Caki2 (cell line): Measurements from ENCODE around the gene MOGAT3. TPM values are rescaled to one million over a fixed set of nuclear protein-coding genes. Genes with fewer than 3 reads are reported as not detected.

Source experiments
- DNase-seq: peaks from one replicate; pipeline ENCODE4 v3.0.0-alpha.2; 2015; ENCODE audit warnings: low read depth
- in situ Hi-C: cut with HindIII; loops from 2 replicates; pipeline ENCODE4 v1.10.0; 2016; ENCODE audit warnings: low sequenced_read_pairs, low pct_unique_long_range_greater_than_20kb, mixed read lengths
- total RNA-seq: library from RNA; depleted of rRNA; stranded (reverse); fragments of >200 nt; shearing (Covaris generic); gene quantifications from 2 replicates; pipeline ENCODE4 v1.2.3, GENCODE V29; 2014; ENCODE audit warnings: low replicate concordance; rRNA removed

Gene MOGAT3
- total RNA-seq: not detected in 2 replicates

DNA sequence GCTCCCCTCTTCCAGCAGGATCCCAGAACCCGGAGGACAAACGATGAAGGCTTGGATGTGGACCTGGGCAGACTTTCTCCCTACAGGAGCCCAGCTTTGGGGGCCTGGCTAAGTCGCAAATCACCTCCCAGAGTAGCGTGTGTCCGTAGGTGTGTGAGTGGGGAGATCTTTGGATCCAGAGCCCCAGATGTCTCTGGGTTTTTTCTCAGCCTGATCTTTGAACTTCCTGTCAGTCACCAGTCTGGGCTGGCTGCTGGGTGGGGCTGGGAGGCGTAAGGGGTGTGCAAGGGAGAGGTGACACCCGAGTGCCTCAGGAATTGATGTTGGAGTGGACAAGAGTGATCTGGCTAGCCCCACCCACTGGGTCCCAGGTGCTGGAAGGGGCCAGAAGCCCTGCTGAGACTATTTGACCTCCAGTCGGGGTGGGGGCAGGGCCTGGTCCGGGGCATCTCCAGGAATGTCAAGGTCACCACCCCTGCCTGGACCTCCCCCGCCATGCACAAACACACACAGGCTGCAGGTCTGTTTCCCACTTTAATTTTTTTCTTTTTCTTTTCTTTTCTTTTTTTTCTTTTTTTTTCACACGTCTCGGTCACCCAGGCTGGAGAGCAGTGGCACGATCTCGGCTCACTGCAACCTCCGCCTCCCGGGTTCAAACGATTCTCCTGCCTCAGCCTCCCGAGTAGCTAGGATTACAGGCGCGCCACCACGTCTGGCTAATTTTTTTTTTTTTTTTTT lies at the start of gene MOGAT3:
MOGAT3 (minus strand) TSS at position 175 of the 738 bp plus-strand sequence. CDS start 182 bp downstream, outside the sequence.
- no peak for DNase-seq

DNA sequence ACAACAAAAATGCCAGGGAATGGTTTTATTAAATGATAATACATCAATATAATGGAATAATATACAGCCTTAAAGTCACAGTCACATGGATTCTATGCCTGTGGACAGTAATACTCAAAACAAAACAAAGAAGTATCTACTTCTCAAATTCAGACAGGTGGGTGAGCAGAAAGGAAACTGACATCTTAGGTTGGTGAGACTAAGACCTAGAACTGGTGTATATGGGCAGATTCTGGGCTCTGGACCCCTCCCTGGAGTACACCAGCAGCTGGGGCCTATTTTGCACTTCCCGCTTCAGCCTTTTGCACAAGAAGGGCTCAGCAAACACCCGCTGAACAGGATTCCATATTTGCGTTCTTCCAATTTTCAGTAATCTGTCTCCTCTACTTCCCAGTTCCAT lies 49.5 kb upstream of the MOGAT3 start:
- in situ Hi-C loops: no loop called here
- no peak for DNase-seq

More for the DNA sequence above, at the start of gene MOGAT3:
- in situ Hi-C loops: no loop called here

- in situ Hi-C loops: no loop called here
Measured at GRCh38 chr7:101248276-101248675, 47.4 kb upstream of the MOGAT3 start.

GRCh38 chr7:101245147-101245668 lies 44.4 kb upstream of the MOGAT3 start:
- DNase-seq: no peak
- in situ Hi-C loops: no loop called here

More at GRCh38 chr7:101248276-101248675, 47.4 kb upstream of the MOGAT3 start:
- no peak for DNase-seq

- in situ Hi-C loops: no loop called here
- peak; percentile 92 for DNase-seq
Measured at GRCh38 chr7:101244375-101245146, 43.7 kb upstream of the MOGAT3 start, which contains the start of gene FIS1. Gene FIS1 (minus strand): TSS chr7:101245081. CDS start chr7:101245004, 77 bp downstream.

DNA sequence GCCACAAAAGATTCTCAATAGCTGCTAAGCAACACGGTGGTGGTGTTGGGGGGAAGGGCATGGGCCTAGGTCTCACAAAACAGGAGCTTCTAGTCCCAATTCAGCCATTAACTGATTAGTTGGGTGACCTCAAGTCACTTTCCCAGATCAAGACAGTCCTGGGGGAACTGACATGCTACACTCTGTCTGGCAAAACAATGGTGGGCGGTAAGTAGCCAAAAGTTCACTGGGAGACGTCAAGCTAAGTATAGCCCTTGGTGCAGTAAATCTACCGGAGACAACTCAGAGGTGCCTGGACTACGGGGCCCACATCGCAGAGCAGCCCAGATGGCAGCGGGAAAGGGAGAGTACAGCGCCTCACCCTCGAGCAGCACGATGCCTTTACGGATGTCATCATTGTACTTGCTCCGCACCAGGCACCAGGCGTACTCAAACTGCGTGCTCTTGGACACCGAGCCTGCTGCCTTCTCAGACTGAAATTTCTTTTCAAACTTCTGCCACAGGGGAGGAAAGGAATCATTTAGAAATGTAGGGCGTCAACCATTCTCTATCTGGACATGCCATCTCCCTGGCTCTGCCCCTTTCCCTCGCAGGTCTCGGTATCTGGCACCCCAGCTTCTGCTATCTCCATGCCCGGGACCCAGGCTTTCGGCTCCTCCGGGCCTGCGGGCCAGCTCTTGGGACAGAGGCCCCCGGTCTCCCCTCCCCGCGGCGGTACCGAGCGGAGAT lies 43.0 kb upstream of the MOGAT3 start:
- in situ Hi-C loops: no loop called here
- DNase-seq: no peak

- in situ Hi-C loops: no loop called here
- no peak for DNase-seq
Measured at GRCh38 chr7:101241443-101242349, 40.9 kb upstream of the MOGAT3 start.

DNA sequence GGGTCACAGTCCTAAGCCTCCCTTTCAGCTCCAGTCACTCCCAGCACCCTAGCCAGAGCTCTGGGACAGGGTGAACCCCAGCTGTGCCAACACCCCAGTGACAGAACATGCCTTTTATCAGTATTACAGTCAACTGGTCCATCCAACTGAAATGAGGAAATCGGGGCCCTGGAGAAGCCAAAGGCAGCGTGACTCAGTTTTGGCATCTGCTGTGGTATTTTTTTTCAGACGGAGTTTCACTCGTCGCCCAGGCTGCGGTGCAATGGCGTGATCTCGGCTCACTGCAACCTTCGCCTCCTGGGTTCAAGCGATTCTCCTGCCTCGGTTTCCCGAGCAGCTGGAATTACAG lies 40.2 kb upstream of the MOGAT3 start:
- in situ Hi-C loops: no loop called here
- DNase-seq: no peak

DNA sequence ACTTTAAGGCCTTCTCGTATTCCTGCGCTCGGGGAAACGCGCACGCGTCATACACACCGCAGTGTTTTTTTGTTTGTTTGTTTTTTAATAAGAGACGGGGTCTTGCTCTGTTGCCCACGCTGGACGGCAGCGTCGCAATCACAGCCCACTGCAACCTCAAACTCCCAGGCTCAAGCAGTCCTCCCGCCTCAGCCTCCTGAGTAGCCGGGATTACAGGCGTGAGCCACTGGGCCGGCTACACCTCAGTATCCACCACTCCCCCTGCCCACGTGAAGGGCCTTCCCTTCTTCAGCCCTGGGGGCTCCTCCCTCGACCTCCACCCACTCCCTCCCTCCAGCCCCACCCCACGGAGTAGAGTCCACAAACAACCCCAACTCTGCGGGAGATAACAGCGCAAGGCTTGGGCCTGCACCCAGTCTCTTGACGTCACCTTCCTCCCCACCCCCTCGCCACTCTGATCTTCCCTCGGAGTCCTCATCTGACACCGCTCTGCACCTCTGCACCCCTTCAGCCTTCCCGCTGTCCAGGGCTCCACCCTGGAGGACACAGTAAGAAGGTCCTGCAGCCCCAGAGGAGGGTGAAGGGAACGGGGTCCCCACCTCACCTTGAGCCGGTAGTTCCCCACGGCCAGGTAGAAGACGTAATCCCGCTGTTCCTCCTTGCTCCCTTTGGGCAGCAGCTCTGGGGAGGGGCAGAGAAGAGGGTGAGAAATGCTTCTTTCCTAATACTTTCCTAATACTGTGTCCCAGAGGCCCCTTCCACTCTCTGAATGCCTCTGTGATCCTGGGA lies 39.6 kb upstream of the MOGAT3 start:
- in situ Hi-C loops: no loop called here
- DNase-seq: no peak

DNA sequence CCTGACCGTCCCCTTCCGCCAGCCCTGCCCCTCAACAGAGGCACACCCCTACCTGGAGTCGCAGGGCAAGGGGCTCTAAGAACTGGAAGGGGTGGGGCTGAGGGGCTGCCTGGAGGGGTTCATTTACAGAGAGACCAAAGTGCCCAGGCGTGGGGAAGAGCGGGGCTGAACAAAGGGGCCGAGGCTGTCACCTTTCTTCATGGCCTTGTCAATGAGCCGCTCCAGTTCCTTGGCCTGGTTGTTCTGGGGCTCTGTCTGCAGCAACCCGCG lies 39.0 kb upstream of the MOGAT3 start:
- in situ Hi-C loops: no loop called here
- DNase-seq: no peak

DNA sequence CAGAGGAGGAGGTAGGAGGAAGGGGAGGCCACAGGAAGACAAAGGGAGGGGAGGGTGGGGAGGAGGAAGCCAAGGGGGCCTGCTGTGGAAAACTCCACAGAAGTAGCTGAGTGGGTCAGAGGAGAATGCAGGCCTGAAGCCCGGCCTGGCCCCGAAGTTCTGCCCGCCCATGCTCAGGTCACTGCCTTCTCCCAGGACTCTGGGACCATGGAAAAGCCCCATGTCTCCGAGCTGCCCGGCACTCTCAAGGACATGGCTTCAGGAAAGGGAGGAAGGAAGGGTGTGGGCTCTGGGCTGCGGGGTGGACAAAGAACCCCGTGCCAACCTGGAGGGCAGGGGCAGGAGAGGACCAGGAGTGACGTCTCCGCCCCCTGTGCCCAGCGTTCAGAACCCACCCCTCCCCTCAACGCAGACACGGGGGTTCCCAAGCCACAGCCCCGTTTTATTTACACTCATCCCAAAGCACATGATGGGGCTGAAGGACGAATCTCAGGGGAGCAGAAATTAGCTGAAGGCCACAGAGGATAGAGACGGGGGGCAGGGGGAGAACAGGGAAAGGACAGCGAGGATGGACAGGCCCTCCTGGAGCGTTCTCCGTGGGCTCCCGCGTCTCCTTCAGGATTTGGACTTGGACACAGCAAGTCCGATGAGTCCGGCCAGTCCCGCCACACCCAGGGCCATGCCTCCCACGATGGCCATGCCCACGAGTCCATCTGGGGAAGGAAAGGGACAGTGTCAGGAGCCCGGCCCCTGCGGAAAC lies 38.5 kb upstream of the MOGAT3 start:
- in situ Hi-C loops: no loop called here

GRCh38 chr7:101238226-101239182 lies 37.7 kb upstream of the MOGAT3 start:
- DNase-seq: no peak
- in situ Hi-C loops: no loop called here

More for the DNA sequence above, 38.5 kb upstream of the MOGAT3 start:
- no peak for DNase-seq

DNA sequence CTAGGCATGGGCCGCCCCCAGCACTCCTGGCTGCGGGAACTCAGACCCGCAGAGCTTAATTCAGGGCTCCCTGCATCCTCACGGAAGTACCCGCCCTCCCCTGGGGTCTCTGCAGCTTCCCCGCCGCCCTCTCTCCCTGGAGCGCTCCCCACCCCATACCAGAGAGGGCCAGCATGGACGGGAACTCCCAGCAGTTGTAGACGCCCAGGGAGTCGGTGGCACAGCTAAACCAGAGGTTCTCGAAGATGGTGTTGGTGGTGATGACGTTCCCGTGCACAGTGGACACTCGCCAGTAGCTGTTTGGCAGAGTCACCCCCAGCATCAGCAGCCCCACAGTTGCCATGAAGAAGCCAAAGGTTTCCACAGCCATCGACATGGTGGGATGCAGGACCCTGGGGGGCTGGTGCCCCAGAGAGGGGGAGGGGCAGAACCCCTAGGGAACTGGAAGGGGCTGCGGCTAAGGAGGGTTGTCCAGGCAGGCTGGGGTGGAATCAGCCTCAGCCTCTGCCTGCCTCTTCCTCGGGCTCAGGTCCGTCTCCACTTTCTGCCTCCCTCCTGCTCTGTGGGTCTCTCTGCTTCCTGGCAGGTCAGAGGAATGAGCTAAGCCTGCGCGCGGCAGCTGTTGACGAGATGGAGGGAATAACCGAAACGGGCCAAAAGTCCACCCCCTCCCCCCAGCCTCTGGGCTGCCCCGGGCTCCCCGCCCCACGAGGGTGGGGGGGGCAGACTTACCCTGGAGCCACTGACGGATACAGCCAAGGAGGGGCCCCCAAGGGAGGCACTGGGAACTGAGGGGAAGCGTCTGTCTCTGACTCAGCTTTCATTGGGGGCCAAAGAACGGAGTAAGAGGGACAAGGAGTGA lies 36.6 kb upstream of the MOGAT3 start, which contains the start of gene CLDN15:
CLDN15 (minus strand) TSS at position 597 of the 862 bp plus-strand sequence; CDS start at position 376, 221 bp downstream.
- in situ Hi-C loops: no loop called here
- no peak for DNase-seq

- in situ Hi-C loops: no loop called here
Measured at GRCh38 chr7:101236292-101236835, 35.5 kb upstream of the MOGAT3 start.

More at GRCh38 chr7:101236292-101236835, 35.5 kb upstream of the MOGAT3 start:
- no peak for DNase-seq
